SK-N-SH treated with all-trans-retinoic acid at 6 μM for 48 hours (cell line): ENCODE measurements around the gene ABCA13.

Source experiments
- ATAC-seq: fragments of 200-7000 bp; cut with Tn5 transposase; 3 replicates; pipeline ENCODE4 v1.9.1; 2020; ENCODE audit warnings: mild to moderate bottlenecking, moderate library complexity
- ARNTL ChIP-seq: fragments of 450-650 bp; formaldehyde crosslinking; IDR thresholded peaks from 2 replicates; pipeline ENCODE4 v1.5.0; 2020; ENCODE audit warnings: low read depth, mild to moderate bottlenecking, moderate library complexity, borderline replicate concordance
- BACH2 ChIP-seq: fragments of 250-450 bp; sonication (Bioruptor Pico); IDR thresholded peaks from 2 replicates; pipeline ENCODE4 v1.9.0; 2021; ENCODE audit warnings: mild to moderate bottlenecking, borderline replicate concordance
- CSDC2 ChIP-seq: fragments of 250-450 bp; sonication (Bioruptor Pico); IDR thresholded peaks from 2 replicates; pipeline ENCODE4 v1.5.0; 2020; ENCODE audit warnings: mild to moderate bottlenecking, moderate library complexity
- ESRRG ChIP-seq: fragments of 250-450 bp; sonication (Bioruptor Pico); IDR thresholded peaks from 2 replicates; pipeline ENCODE4 v1.6.1; 2021; ENCODE audit warnings: mild to moderate bottlenecking
- GLIS3 ChIP-seq: fragments of 250-450 bp; sonication (Bioruptor Pico); IDR thresholded peaks from 2 replicates; pipeline ENCODE4 v1.5.0; 2020; ENCODE audit warnings: mild to moderate bottlenecking, moderate library complexity
- ISL1 ChIP-seq: fragments of 250-450 bp; sonication (Bioruptor Pico); IDR thresholded peaks from 2 replicates; pipeline ENCODE4 v2.1.2; 2022; ENCODE audit warnings: mild to moderate bottlenecking, moderate library complexity
- OSR1 ChIP-seq: fragments of 250-450 bp; sonication (Bioruptor Pico); IDR thresholded peaks from 2 replicates; pipeline ENCODE4 v1.8.0; 2022; ENCODE audit warnings: moderate library complexity, mild to moderate bottlenecking, inconsistent platforms
- PPARA ChIP-seq: fragments of 250-450 bp; sonication (Bioruptor Pico); IDR thresholded peaks from 2 replicates; pipeline ENCODE4 v1.5.0; 2020; ENCODE audit warnings: mild to moderate bottlenecking, borderline replicate concordance
- RARB ChIP-seq: fragments of 250-450 bp; sonication (Bioruptor Pico); IDR thresholded peaks from 2 replicates; pipeline ENCODE4 v1.8.0; 2021; ENCODE audit warnings: mild to moderate bottlenecking, moderate library complexity
- TCF4 ChIP-seq: fragments of 250-450 bp; sonication (Bioruptor Pico); IDR thresholded peaks from 2 replicates; pipeline ENCODE4 v1.8.0; 2021; ENCODE audit warnings: mild to moderate bottlenecking, moderate library complexity, borderline replicate concordance
- TOX ChIP-seq: fragments of 250-450 bp; sonication (Bioruptor Pico); IDR thresholded peaks from 2 replicates; pipeline ENCODE4 v1.8.0; 2021; ENCODE audit warnings: mild to moderate bottlenecking, moderate library complexity, borderline replicate concordance
- ZC3H10 ChIP-seq: fragments of 250-450 bp; sonication (Bioruptor Pico); IDR thresholded peaks from 2 replicates; pipeline ENCODE4 v1.5.1; 2021; ENCODE audit warnings: mild to moderate bottlenecking, moderate library complexity
- ZFP3 ChIP-seq: fragments of 250-450 bp; sonication (Bioruptor Pico); IDR thresholded peaks from 2 replicates; pipeline ENCODE4 v1.5.0; 2020; ENCODE audit warnings: mild to moderate bottlenecking, moderate library complexity
- ZFP30 ChIP-seq: fragments of 450-650 bp; formaldehyde crosslinking; IDR thresholded peaks from 2 replicates; pipeline ENCODE4 v1.5.0; 2022; ENCODE audit warnings: mild to moderate bottlenecking, moderate library complexity
- ZNF565 ChIP-seq: fragments of 450-650 bp; formaldehyde crosslinking; conservative IDR thresholded peaks from 2 replicates; pipeline ENCODE4 v1.5.0; 2020; ENCODE audit warnings: low read depth, mild to moderate bottlenecking, moderate library complexity
- ZNF70 ChIP-seq: fragments of 450-650 bp; formaldehyde crosslinking; IDR thresholded peaks from 2 replicates; pipeline ENCODE4 v1.5.0; 2020; ENCODE audit warnings: mild to moderate bottlenecking, moderate library complexity
- ZNF8 ChIP-seq: fragments of 450-650 bp; formaldehyde crosslinking; IDR thresholded peaks from 2 replicates; pipeline ENCODE4 v1.5.0; 2020; ENCODE audit warnings: mild to moderate bottlenecking, moderate library complexity
- TF ChIP-seq, protein P1 (sequence below): fragments of 250-450 bp; sonication (Bioruptor Pico); IDR thresholded peaks from 2 replicates; pipeline ENCODE4 v1.5.0; 2020; ENCODE audit warnings: mild to moderate bottlenecking, moderate library complexity
- TF ChIP-seq, protein P2 (sequence below): fragments of 250-450 bp; sonication (Bioruptor Pico); IDR thresholded peaks from 2 replicates; pipeline ENCODE4 v1.5.1; 2020; ENCODE audit warnings: low read depth, mild to moderate bottlenecking, moderate library complexity
- TF ChIP-seq, protein P3 (sequence below): fragments of 250-450 bp; sonication (Bioruptor Pico); IDR thresholded peaks from 2 replicates; pipeline ENCODE4 v1.8.0; 2020; ENCODE audit warnings: mild to moderate bottlenecking, moderate library complexity, borderline replicate concordance
- TF ChIP-seq, protein P4 (sequence below): fragments of 250-450 bp; sonication (Bioruptor Pico); IDR thresholded peaks from 2 replicates; pipeline ENCODE4 v1.5.1; 2021; ENCODE audit warnings: mild to moderate bottlenecking, moderate library complexity

ABCA13 gene

DNA sequence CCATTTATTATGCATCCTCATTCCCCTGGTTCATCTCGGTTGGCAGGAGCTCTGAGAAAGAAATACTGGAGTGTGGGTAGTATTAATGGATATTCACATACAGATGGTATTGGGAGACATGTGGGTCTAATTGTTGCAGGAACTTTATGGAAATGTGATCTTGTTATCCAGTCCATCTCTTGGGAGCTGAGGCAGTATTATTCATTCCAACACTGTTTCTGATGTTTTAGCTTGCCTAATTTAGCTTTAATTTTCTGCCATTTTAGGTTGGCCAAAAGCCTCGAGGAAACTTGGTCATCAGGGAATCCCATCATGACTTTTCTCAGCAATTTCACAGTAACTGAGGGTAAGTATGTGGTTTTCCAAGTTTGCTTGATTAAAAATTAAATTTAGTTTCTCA is 125.7 kb downstream of the ABCA13 start (continued):
- TF ChIP-seq, protein P1, sequence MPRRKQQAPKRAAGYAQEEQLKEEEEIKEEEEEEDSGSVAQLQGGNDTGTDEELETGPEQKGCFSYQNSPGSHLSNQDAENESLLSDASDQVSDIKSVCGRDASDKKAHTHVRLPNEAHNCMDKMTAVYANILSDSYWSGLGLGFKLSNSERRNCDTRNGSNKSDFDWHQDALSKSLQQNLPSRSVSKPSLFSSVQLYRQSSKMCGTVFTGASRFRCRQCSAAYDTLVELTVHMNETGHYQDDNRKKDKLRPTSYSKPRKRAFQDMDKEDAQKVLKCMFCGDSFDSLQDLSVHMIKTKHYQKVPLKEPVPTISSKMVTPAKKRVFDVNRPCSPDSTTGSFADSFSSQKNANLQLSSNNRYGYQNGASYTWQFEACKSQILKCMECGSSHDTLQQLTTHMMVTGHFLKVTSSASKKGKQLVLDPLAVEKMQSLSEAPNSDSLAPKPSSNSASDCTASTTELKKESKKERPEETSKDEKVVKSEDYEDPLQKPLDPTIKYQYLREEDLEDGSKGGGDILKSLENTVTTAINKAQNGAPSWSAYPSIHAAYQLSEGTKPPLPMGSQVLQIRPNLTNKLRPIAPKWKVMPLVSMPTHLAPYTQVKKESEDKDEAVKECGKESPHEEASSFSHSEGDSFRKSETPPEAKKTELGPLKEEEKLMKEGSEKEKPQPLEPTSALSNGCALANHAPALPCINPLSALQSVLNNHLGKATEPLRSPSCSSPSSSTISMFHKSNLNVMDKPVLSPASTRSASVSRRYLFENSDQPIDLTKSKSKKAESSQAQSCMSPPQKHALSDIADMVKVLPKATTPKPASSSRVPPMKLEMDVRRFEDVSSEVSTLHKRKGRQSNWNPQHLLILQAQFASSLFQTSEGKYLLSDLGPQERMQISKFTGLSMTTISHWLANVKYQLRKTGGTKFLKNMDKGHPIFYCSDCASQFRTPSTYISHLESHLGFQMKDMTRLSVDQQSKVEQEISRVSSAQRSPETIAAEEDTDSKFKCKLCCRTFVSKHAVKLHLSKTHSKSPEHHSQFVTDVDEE (CRISPR knock-in tag), result no peak
- TF ChIP-seq ZNF565 (CRISPR knock-in tag), result no peak
- no peak for TF ChIP-seq ISL1 (CRISPR knock-in tag)
- TF ChIP-seq BACH2 (CRISPR knock-in tag), result no peak
- TF ChIP-seq ESRRG (CRISPR knock-in tag), result no peak
- TF ChIP-seq, all 23 proteins: peak for 0

DNA sequence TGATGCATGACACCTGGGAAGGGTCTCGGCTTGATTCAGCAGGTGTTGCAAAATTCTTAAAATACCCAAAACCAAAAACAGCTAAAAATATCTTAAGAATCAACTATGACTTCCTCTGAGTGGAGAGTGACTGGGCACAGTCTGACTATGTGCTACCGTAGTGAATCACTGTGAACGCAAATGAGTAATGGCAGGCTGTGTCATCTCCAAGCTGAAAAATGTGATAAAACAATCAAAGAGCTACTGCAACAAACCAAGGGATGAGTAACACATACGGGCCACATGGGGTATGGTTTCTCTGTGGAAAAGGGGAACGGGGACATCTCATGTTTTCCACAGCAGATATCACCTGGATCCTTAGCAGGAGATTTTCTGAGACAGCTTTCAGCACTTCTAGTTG is 127.5 kb downstream of the ABCA13 start:
- ATAC-seq, result no peak
- TF ChIP-seq GLIS3 (CRISPR knock-in tag) (no peak), TCF4 (CRISPR knock-in tag) (no peak), ESRRG (CRISPR knock-in tag) (no peak), ZFP30 (CRISPR knock-in tag) (no peak), ZC3H10 (CRISPR knock-in tag) (no peak), CSDC2 (CRISPR knock-in tag) (no peak), TOX (CRISPR knock-in tag) (no peak), OSR1 (CRISPR knock-in tag) (no peak), ZNF8 (CRISPR knock-in tag) (no peak), ZFP3 (no peak), ZNF70 (no peak), BACH2 (CRISPR knock-in tag) (no peak)
- TF ChIP-seq, protein P2, sequence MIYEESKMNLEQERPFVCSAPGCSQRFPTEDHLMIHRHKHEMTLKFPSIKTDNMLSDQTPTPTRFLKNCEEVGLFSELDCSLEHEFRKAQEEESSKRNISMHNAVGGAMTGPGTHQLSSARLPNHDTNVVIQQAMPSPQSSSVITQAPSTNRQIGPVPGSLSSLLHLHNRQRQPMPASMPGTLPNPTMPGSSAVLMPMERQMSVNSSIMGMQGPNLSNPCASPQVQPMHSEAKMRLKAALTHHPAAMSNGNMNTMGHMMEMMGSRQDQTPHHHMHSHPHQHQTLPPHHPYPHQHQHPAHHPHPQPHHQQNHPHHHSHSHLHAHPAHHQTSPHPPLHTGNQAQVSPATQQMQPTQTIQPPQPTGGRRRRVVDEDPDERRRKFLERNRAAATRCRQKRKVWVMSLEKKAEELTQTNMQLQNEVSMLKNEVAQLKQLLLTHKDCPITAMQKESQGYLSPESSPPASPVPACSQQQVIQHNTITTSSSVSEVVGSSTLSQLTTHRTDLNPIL (CRISPR knock-in tag), result no peak
- TF ChIP-seq, protein P3, sequence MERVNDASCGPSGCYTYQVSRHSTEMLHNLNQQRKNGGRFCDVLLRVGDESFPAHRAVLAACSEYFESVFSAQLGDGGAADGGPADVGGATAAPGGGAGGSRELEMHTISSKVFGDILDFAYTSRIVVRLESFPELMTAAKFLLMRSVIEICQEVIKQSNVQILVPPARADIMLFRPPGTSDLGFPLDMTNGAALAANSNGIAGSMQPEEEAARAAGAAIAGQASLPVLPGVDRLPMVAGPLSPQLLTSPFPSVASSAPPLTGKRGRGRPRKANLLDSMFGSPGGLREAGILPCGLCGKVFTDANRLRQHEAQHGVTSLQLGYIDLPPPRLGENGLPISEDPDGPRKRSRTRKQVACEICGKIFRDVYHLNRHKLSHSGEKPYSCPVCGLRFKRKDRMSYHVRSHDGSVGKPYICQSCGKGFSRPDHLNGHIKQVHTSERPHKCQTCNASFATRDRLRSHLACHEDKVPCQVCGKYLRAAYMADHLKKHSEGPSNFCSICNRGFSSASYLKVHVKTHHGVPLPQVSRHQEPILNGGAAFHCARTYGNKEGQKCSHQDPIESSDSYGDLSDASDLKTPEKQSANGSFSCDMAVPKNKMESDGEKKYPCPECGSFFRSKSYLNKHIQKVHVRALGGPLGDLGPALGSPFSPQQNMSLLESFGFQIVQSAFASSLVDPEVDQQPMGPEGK, result no peak

DNA sequence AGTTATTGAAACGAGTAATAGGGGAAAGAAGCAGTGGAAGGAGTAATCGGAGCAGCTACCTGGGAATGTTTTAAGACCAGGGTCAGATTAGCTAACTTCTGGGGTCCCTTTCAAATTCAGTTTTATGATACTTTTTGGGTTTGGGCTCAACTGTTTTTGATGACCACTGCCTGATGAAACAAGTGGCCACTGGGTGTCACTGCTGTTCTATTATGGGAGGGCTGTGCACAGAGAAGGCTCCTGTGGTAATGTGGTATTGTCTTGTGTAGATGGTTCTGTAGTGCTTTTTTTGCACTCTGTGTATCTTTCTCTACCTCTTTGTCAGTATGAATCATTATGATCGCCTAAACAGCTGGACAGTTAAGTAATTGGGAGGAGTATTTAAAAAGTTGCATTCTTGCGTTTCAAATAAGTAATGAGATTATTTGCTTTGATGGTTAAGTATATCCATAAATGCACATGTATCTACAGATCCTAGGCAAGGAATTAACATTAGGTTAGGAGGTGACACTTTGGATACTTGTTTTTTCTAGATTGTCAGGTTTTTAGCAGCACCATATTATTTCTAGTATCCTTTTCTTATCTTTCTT is 128.4 kb downstream of the ABCA13 start:
- TF ChIP-seq ZNF70 (no peak), ARNTL (CRISPR knock-in tag) (no peak), ZFP3 (no peak), ZNF565 (CRISPR knock-in tag) (no peak), PPARA (CRISPR knock-in tag) (no peak)
- ATAC-seq, result peak; percentile 99

DNA sequence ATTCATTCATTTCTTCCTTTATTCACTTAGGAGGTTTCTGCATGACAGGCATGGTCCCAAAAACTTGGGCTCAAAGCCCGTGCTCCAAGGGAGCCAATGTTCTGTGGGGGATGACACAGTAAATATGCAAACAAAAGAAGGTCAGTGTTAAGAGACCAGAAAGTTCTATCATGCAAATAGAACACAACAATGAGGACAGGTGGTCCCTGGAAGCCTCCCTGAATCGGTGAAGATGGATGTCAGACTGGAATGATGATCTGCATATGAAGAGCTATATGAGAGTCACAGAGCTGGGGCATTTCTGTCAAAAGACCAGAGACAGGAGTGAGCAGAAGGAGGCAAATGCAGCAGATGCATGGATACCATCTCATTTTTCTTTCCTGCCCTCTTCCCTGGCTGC is 129.0 kb downstream of the ABCA13 start:
- no peak for ATAC-seq
- TF ChIP-seq CSDC2 (CRISPR knock-in tag) (no peak), TOX (CRISPR knock-in tag) (no peak), ZNF565 (CRISPR knock-in tag) (no peak), ZC3H10 (CRISPR knock-in tag) (no peak), BACH2 (CRISPR knock-in tag) (no peak), PPARA (CRISPR knock-in tag) (no peak), RARB (no peak), ZNF70 (no peak), ZFP3 (no peak)
- TF ChIP-seq, protein P2 (CRISPR knock-in tag), result no peak
- TF ChIP-seq, protein P4, sequence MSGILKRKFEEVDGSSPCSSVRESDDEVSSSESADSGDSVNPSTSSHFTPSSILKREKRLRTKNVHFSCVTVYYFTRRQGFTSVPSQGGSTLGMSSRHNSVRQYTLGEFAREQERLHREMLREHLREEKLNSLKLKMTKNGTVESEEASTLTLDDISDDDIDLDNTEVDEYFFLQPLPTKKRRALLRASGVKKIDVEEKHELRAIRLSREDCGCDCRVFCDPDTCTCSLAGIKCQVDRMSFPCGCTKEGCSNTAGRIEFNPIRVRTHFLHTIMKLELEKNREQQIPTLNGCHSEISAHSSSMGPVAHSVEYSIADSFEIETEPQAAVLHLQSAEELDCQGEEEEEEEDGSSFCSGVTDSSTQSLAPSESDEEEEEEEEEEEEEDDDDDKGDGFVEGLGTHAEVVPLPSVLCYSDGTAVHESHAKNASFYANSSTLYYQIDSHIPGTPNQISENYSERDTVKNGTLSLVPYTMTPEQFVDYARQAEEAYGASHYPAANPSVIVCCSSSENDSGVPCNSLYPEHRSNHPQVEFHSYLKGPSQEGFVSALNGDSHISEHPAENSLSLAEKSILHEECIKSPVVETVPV (CRISPR knock-in tag), result no peak
